HepG2 (cell line): ENCODE data around the gene ABCC3. TPM values are rescaled to one million over a fixed set of nuclear protein-coding genes. Genes with fewer than 3 reads are reported as not detected.

ENCODE experiments used
- BHLHE40 ChIP-seq: IDR thresholded peaks from 2 replicates; pipeline ENCODE4 v1.6.1; 2011; ENCODE audit warnings: low read length, improper control_type of control experiment
- E2F2 ChIP-seq: sonication (generic); formaldehyde crosslinking; IDR thresholded peaks from 2 replicates; pipeline ENCODE4 v1.4.0; 2020; ENCODE audit warnings: missing genetic modification reagents, borderline replicate concordance
- ELF3 ChIP-seq: IDR thresholded peaks from 2 replicates; pipeline ENCODE4 v1.6.1; 2016; ENCODE audit warnings: missing genetic modification reagents, missing compliant biosample characterization
- HMG20B ChIP-seq: conservative IDR thresholded peaks from 2 replicates; pipeline ENCODE4 v1.6.1; 2016; ENCODE audit warnings: missing genetic modification reagents, missing compliant biosample characterization
- IKZF4 ChIP-seq: sonication (generic); formaldehyde crosslinking; IDR thresholded peaks from 2 replicates; pipeline ENCODE4 v1.5.1; 2020; ENCODE audit warnings: borderline replicate concordance, mild to moderate bottlenecking, low read depth, missing genetic modification reagents; ENCODE audit errors: not compliant biosample characterization
- KDM5B ChIP-seq: sonication (generic); formaldehyde crosslinking; IDR thresholded peaks from 2 replicates; pipeline ENCODE4 v1.4.0; 2020; ENCODE audit warnings: missing genetic modification reagents, mild to moderate bottlenecking, borderline replicate concordance
- LCORL ChIP-seq, 2 experiments: fragments of 450-650 bp in 1 of 2; sonication (generic) in 1 of 2; formaldehyde crosslinking in 1 of 2; IDR thresholded peaks; 2 replicates each; pipeline versions ENCODE4 v1.5.0 to v1.6.1; 2017 to 2020; ENCODE audit warnings: antibody characterized with exemption in 1 of 2, missing genetic modification reagents in 1 of 2
- MXI1 ChIP-seq: IDR thresholded peaks from 3 replicates; pipeline ENCODE4 v1.6.1; 2012; ENCODE audit warnings: low read depth, low read length, inconsistent platforms, borderline replicate concordance
- NFKBIZ ChIP-seq: IDR thresholded peaks from 2 replicates; pipeline ENCODE4 v1.6.1; 2018; ENCODE audit warnings: missing genetic modification reagents, missing compliant biosample characterization
- SALL1 ChIP-seq: sonication (generic); formaldehyde crosslinking; IDR thresholded peaks from 2 replicates; pipeline ENCODE4 v1.8.0; 2022; ENCODE audit warnings: mild to moderate bottlenecking, missing genetic modification reagents
- TCF7 ChIP-seq: sonication (generic); IDR thresholded peaks from 2 replicates; pipeline ENCODE4 v1.6.1; 2016; ENCODE audit warnings: antibody characterized with exemption, low read depth
- TEAD2 ChIP-seq: sonication (generic); formaldehyde crosslinking; IDR thresholded peaks from 2 replicates; pipeline ENCODE4 v1.9.0; 2021; ENCODE audit warnings: missing genetic modification reagents
- ZNF589 ChIP-seq: sonication (generic); formaldehyde crosslinking; conservative IDR thresholded peaks from 2 replicates; pipeline ENCODE4 v1.8.0; 2022; ENCODE audit warnings: mild to moderate bottlenecking, moderate library complexity, missing genetic modification reagents
- ZNF724P ChIP-seq: sonication (generic); formaldehyde crosslinking; IDR thresholded peaks from 2 replicates; pipeline ENCODE4 v1.8.0; 2022; ENCODE audit warnings: missing genetic modification reagents, borderline replicate concordance
- polyA plus RNA-seq, 8 experiments: library from polyadenylated mRNA; depleted of rRNA in 3 of 8; stranded (reverse) in 7 of 8; unstranded in 1 of 8; fragments of >200 nt; fragmentation: Illumina TruSeq in 4 of 8; extraction: Trizol in 4 of 8; gene quantifications; 2 replicates each; pipeline versions ENCODE4 v1.2.1 to v1.2.3, GENCODE V29; 2011 to 2016; ENCODE audit warnings: low read depth in 4 of 8, missing spikeins in 1 of 8, mixed read lengths in 1 of 8; ENCODE audit not compliant: insufficient read depth in 1 of 8
- total RNA-seq, 5 experiments: library from RNA; depleted of rRNA; stranded (reverse); fragments of >200 nt; fragmentation: Illumina TruSeq; extraction: Trizol; gene quantifications; 2 replicates each; pipeline ENCODE4 v1.2.3, GENCODE V29; 2016; ENCODE audit warnings: low read depth in 1 of 5
- TF ChIP-seq, protein P1 (sequence below): sonication (generic); formaldehyde crosslinking; IDR thresholded peaks from 2 replicates; pipeline ENCODE4 v1.4.0; 2020; ENCODE audit warnings: low read depth, mild to moderate bottlenecking, missing genetic modification reagents
- TF ChIP-seq, protein P2 (sequence below): sonication (generic); formaldehyde crosslinking; IDR thresholded peaks from 2 replicates; pipeline ENCODE4 v1.5.0; 2020; ENCODE audit warnings: missing genetic modification reagents
- TF ChIP-seq, protein P3 (sequence below): sonication (generic); formaldehyde crosslinking; IDR thresholded peaks from 2 replicates; pipeline ENCODE4 v1.8.1; 2022; ENCODE audit warnings: mild to moderate bottlenecking, missing genetic modification reagents
- TF ChIP-seq, protein P4 (sequence below): sonication (generic); formaldehyde crosslinking; IDR thresholded peaks from 2 replicates; pipeline ENCODE4 v1.4.0; 2020; ENCODE audit warnings: missing genetic modification reagents

The ABCC3 gene
- total and polyA plus RNA-seq, 2 of the 13 experiments (the other 11 are each of a cell fraction or from before 2014, with no cell fraction given): 25.2 to 50.7 TPM

- TF ChIP-seq E2F2 (CRISPR knock-in tag): no peak
- TF ChIP-seq SALL1 (CRISPR knock-in tag): peak; percentile 90
- TF ChIP-seq NFKBIZ (CRISPR knock-in tag): no peak
- TF ChIP-seq ZNF724P (CRISPR knock-in tag): 0 out of 2 replicates have a peak, but pooled peaks have one; percentile 1
- TF ChIP-seq, protein P1, sequence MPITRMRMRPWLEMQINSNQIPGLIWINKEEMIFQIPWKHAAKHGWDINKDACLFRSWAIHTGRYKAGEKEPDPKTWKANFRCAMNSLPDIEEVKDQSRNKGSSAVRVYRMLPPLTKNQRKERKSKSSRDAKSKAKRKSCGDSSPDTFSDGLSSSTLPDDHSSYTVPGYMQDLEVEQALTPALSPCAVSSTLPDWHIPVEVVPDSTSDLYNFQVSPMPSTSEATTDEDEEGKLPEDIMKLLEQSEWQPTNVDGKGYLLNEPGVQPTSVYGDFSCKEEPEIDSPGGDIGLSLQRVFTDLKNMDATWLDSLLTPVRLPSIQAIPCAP: 0 out of 2 replicates have a peak, but pooled peaks have one; percentile 60
- peak; percentile 92; the same call in 1 of the 2 replicates for TF ChIP-seq KDM5B (CRISPR knock-in tag)
- TF ChIP-seq, protein P2, sequence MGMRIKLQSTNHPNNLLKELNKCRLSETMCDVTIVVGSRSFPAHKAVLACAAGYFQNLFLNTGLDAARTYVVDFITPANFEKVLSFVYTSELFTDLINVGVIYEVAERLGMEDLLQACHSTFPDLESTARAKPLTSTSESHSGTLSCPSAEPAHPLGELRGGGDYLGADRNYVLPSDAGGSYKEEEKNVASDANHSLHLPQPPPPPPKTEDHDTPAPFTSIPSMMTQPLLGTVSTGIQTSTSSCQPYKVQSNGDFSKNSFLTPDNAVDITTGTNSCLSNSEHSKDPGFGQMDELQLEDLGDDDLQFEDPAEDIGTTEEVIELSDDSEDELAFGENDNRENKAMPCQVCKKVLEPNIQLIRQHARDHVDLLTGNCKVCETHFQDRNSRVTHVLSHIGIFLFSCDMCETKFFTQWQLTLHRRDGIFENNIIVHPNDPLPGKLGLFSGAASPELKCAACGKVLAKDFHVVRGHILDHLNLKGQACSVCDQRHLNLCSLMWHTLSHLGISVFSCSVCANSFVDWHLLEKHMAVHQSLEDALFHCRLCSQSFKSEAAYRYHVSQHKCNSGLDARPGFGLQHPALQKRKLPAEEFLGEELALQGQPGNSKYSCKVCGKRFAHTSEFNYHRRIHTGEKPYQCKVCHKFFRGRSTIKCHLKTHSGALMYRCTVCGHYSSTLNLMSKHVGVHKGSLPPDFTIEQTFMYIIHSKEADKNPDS (CRISPR knock-in tag): no peak
- TF ChIP-seq TCF7: no peak
- TF ChIP-seq LCORL (IDR thresholded peaks at IDR 0.05): no peak
- TF ChIP-seq LCORL (CRISPR knock-in tag; IDR thresholded peaks at IDR 0.05): peak; percentile 92
- TF ChIP-seq, protein P3, sequence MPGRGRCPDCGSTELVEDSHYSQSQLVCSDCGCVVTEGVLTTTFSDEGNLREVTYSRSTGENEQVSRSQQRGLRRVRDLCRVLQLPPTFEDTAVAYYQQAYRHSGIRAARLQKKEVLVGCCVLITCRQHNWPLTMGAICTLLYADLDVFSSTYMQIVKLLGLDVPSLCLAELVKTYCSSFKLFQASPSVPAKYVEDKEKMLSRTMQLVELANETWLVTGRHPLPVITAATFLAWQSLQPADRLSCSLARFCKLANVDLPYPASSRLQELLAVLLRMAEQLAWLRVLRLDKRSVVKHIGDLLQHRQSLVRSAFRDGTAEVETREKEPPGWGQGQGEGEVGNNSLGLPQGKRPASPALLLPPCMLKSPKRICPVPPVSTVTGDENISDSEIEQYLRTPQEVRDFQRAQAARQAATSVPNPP (CRISPR knock-in tag): no peak
- peak; percentile 30; the same call in 1 of the 3 replicates for TF ChIP-seq MXI1
- TF ChIP-seq IKZF4 (CRISPR knock-in tag): no peak
- TF ChIP-seq ZNF589 (CRISPR knock-in tag): peak; percentile 83; the same call in 1 of the 2 replicates
- peak; percentile 52 for TF ChIP-seq ELF3 (CRISPR knock-in tag)
- no peak for TF ChIP-seq BHLHE40
- TF ChIP-seq, protein P4, sequence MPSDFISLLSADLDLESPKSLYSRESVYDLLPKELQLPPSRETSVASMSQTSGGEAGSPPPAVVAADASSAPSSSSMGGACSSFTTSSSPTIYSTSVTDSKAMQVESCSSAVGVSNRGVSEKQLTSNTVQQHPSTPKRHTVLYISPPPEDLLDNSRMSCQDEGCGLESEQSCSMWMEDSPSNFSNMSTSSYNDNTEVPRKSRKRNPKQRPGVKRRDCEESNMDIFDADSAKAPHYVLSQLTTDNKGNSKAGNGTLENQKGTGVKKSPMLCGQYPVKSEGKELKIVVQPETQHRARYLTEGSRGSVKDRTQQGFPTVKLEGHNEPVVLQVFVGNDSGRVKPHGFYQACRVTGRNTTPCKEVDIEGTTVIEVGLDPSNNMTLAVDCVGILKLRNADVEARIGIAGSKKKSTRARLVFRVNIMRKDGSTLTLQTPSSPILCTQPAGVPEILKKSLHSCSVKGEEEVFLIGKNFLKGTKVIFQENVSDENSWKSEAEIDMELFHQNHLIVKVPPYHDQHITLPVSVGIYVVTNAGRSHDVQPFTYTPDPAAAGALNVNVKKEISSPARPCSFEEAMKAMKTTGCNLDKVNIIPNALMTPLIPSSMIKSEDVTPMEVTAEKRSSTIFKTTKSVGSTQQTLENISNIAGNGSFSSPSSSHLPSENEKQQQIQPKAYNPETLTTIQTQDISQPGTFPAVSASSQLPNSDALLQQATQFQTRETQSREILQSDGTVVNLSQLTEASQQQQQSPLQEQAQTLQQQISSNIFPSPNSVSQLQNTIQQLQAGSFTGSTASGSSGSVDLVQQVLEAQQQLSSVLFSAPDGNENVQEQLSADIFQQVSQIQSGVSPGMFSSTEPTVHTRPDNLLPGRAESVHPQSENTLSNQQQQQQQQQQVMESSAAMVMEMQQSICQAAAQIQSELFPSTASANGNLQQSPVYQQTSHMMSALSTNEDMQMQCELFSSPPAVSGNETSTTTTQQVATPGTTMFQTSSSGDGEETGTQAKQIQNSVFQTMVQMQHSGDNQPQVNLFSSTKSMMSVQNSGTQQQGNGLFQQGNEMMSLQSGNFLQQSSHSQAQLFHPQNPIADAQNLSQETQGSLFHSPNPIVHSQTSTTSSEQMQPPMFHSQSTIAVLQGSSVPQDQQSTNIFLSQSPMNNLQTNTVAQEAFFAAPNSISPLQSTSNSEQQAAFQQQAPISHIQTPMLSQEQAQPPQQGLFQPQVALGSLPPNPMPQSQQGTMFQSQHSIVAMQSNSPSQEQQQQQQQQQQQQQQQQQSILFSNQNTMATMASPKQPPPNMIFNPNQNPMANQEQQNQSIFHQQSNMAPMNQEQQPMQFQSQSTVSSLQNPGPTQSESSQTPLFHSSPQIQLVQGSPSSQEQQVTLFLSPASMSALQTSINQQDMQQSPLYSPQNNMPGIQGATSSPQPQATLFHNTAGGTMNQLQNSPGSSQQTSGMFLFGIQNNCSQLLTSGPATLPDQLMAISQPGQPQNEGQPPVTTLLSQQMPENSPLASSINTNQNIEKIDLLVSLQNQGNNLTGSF (CRISPR knock-in tag): no peak
- 0 out of 2 replicates have a peak, but pooled peaks have one; percentile 13 for TF ChIP-seq HMG20B (CRISPR knock-in tag)
- no peak for TF ChIP-seq TEAD2 (CRISPR knock-in tag)
These were observed 6.7 kb upstream of the ABCC3 start (continued) for GRCh38 chr17:50627782-50628601.
